ENCODE data around the gene ANO5. TPM values are rescaled to one million over a fixed set of nuclear protein-coding genes. Genes with fewer than 3 reads are reported as not detected.
"Not testable (repeated sequence)": the region's sequence is repeated elsewhere in the genome, so short reads cannot be mapped to it uniquely, and the experiment has no call there.

The ANO5 gene
- total RNA-seq, 1 donor from 2014 or later, result 3.9 TPM

DNA sequence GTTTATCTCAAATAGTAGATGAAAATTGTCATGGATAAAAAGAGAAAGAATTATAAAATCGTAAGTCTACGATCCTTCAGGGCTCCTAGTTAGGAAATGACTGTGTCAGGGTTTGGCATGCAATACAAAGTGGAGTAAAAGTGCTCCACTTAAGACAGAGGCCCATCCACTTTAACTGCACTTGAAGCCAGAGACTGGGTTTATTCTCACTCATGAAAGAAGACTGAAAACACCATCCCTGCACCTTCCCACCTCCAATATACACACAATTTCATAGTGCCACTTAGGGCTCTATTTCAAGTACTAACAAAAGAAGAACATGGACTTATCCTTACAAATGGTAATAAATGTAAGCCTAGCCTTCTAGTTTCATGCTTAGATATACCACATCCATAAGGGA is 70.7 kb downstream of the ANO5 start:
- H3K4me3 Mint-ChIP-seq, result no peak overlapping the region
- TF ChIP-seq, protein P1, sequence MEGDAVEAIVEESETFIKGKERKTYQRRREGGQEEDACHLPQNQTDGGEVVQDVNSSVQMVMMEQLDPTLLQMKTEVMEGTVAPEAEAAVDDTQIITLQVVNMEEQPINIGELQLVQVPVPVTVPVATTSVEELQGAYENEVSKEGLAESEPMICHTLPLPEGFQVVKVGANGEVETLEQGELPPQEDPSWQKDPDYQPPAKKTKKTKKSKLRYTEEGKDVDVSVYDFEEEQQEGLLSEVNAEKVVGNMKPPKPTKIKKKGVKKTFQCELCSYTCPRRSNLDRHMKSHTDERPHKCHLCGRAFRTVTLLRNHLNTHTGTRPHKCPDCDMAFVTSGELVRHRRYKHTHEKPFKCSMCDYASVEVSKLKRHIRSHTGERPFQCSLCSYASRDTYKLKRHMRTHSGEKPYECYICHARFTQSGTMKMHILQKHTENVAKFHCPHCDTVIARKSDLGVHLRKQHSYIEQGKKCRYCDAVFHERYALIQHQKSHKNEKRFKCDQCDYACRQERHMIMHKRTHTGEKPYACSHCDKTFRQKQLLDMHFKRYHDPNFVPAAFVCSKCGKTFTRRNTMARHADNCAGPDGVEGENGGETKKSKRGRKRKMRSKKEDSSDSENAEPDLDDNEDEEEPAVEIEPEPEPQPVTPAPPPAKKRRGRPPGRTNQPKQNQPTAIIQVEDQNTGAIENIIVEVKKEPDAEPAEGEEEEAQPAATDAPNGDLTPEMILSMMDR (IDR thresholded peaks at IDR 0.05; ENCODE audit: unreplicated experiment), result no peak
- no peaks in the 10 kb centered on the region for H3K9me3 Mint-ChIP-seq
- no peaks in the 10 kb centered on the region for H3K4me1 Mint-ChIP-seq
- H3K27ac Mint-ChIP-seq, result no peak overlapping the region
- H3K36me3 Mint-ChIP-seq, result no peaks in the 10 kb centered on the region
- no peaks in the 10 kb centered on the region for H3K27me3 Mint-ChIP-seq (ENCODE audit: low read depth)
- DNase-seq (ENCODE audit: low spot score in 2 of 2, unreplicated experiment in 2 of 2), result no peak

GRCh38 chr11:22268983-22269624 is 76.2 kb downstream of the ANO5 start:
- H3K9me3 Mint-ChIP-seq; H3K4me1 Mint-ChIP-seq; DNase-seq (ENCODE audit: low spot score in 2 of 2, unreplicated experiment in 2 of 2); H3K27ac Mint-ChIP-seq; H3K4me3 Mint-ChIP-seq; H3K36me3 Mint-ChIP-seq; H3K27me3 Mint-ChIP-seq (ENCODE audit: low read depth): not testable (repeated sequence)

- Mint-ChIP-seq H3K9me3 (no peaks in the 10 kb centered on the region), H3K27ac (no peak overlapping the region), H3K27me3 (ENCODE audit: low read depth) (no peaks in the 10 kb centered on the region), H3K36me3 (no peaks in the 10 kb centered on the region), H3K4me3 (no peak overlapping the region), H3K4me1 (peaks cover 13% of the 10 kb centered on the region)
- DNase-seq (ENCODE audit: low spot score in 2 of 2, unreplicated experiment in 2 of 2), result no peak
- TF ChIP-seq, protein P1 (IDR thresholded peaks at IDR 0.05; ENCODE audit: unreplicated experiment), result no peak
Observed at GRCh38 chr11:22273781-22274180, 80.9 kb downstream of the ANO5 start.

DNA sequence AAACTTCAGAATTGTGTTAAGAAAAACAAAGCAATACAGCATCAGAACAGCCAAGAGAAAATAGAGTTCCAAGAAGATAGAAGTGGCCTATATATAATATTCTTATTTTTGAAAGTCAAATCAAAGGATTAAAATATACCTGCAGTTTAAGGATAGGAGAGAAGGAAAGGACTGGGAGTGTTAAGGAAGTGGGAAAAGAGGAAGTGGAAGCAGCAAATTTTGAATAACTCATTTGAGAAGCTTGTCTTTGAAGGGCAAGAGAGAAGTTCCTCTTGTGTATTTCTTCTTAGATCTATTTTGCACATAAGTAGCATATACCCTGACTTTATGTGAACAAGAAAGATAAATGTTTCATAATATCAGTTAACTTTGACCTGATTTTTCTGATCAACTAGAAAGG is 82.7 kb downstream of the ANO5 start:
- Mint-ChIP-seq H3K27me3 (ENCODE audit: low read depth) (no peaks in the 10 kb centered on the region), H3K4me1 (peaks cover 13% of the 10 kb centered on the region), H3K36me3 (no peaks in the 10 kb centered on the region), H3K9me3 (no peaks in the 10 kb centered on the region), H3K27ac (no peak overlapping the region), H3K4me3 (no peak overlapping the region)
- TF ChIP-seq, protein P1 (IDR thresholded peaks at IDR 0.05; ENCODE audit: unreplicated experiment), result no peak
- no peak for DNase-seq (ENCODE audit: low spot score in 2 of 2, unreplicated experiment in 2 of 2)

- Mint-ChIP-seq H3K9me3 (no peaks in the 10 kb centered on the region), H3K4me1 (peaks cover 13% of the 10 kb centered on the region), H3K4me3 (no peak overlapping the region)
Observed at GRCh38 chr11:22276535-22276934, 83.7 kb downstream of the ANO5 start.

GRCh38 chr11:22284991-22285390 is 92.1 kb downstream of the ANO5 start:
- not testable (repeated sequence) for H3K27me3 Mint-ChIP-seq (ENCODE audit: low read depth); H3K36me3 Mint-ChIP-seq; DNase-seq (ENCODE audit: low spot score in 2 of 2, unreplicated experiment in 2 of 2); H3K4me3 Mint-ChIP-seq; H3K4me1 Mint-ChIP-seq; H3K9me3 Mint-ChIP-seq; H3K27ac Mint-ChIP-seq

More at GRCh38 chr11:22276535-22276934, 83.7 kb downstream of the ANO5 start:
- no peak for DNase-seq (ENCODE audit: low spot score in 2 of 2, unreplicated experiment in 2 of 2)
- TF ChIP-seq, protein P1 (IDR thresholded peaks at IDR 0.05; ENCODE audit: unreplicated experiment), result no peak
- Mint-ChIP-seq H3K27me3 (ENCODE audit: low read depth) (no peaks in the 10 kb centered on the region), H3K27ac (no peak overlapping the region), H3K36me3 (no peaks in the 10 kb centered on the region)

GRCh38 chr11:22302368-22302767 is 109.5 kb downstream of the ANO5 start:
- H3K4me3 Mint-ChIP-seq, result no peak overlapping the region
- TF ChIP-seq, protein P1 (IDR thresholded peaks at IDR 0.05; ENCODE audit: unreplicated experiment), result no peak
- H3K4me1 Mint-ChIP-seq, result no peaks in the 10 kb centered on the region
- H3K36me3 Mint-ChIP-seq, result no peaks in the 10 kb centered on the region
- H3K27ac Mint-ChIP-seq, result no peak overlapping the region
- H3K9me3 Mint-ChIP-seq, result no peaks in the 10 kb centered on the region
- DNase-seq (ENCODE audit: low spot score in 2 of 2, unreplicated experiment in 2 of 2), result no peak
- peaks cover 26% of the 10 kb centered on the region for H3K27me3 Mint-ChIP-seq (ENCODE audit: low read depth)
